Mesenchymal stem cell (in vitro differentiated cells and primary cell): Measurements from ENCODE around the gene PDXDC1.
A peak's percentile ranks its signal among the peaks of the same experiment; 100 is the strongest.
"Not testable (repeated sequence)": the region's sequence is repeated elsewhere in the genome, so short reads cannot be mapped to it uniquely, and the experiment has no call there.

Experiments used
- DNase-seq: peaks from one replicate; pipeline ENCODE4 v3.0.0-alpha.2; 2013
- H2AFZ ChIP-seq: one replicate; pipeline ENCODE4 v1.6.1; 2013; ENCODE audit warnings: low read depth, mild to moderate bottlenecking, control low read depth, inconsistent platforms, low read length, moderate library complexity
- H2AK5ac ChIP-seq: 2 replicates; pipeline ENCODE4 v1.6.1; 2013; ENCODE audit warnings: low read length, moderate library complexity, mild to moderate bottlenecking, inconsistent platforms; ENCODE audit not compliant: severe bottlenecking
- H2BK120ac ChIP-seq: one replicate; pipeline ENCODE4 v1.6.1; 2013; ENCODE audit warnings: low read depth, mild to moderate bottlenecking, inconsistent platforms, low read length, moderate library complexity
- H2BK12ac ChIP-seq, 2 experiments: one replicate each; pipeline ENCODE4 v1.6.1; 2013; ENCODE audit warnings: inconsistent platforms in 2 of 2, low read length in 2 of 2, mild to moderate bottlenecking in 2 of 2, moderate library complexity in 2 of 2, control low read depth in 1 of 2
- H2BK15ac ChIP-seq: one replicate; pipeline ENCODE4 v1.6.1; 2013; ENCODE audit warnings: mild to moderate bottlenecking, low read depth, inconsistent platforms; ENCODE audit not compliant: poor library complexity, severe bottlenecking
- H2BK5ac ChIP-seq: 2 replicates; pipeline ENCODE4 v1.6.1; 2013; ENCODE audit warnings: low read depth, mild to moderate bottlenecking, low read length, control low read depth, inconsistent platforms; ENCODE audit not compliant: poor library complexity, severe bottlenecking
- H3K14ac ChIP-seq, 2 experiments: one replicate each; pipeline ENCODE4 v1.6.1; 2013; ENCODE audit warnings: inconsistent platforms in 2 of 2, low read length in 2 of 2, control low read depth in 1 of 2, mild to moderate bottlenecking in 1 of 2, moderate library complexity in 1 of 2
- H3K18ac ChIP-seq, 2 experiments: one replicate each; pipeline ENCODE4 v1.6.1; 2013; ENCODE audit warnings: inconsistent platforms in 2 of 2, low read length in 2 of 2, control low read depth in 1 of 2, low read depth in 1 of 2, mild to moderate bottlenecking in 1 of 2
- H3K23ac ChIP-seq, 2 experiments: one replicate each; pipeline ENCODE4 v1.6.1; 2013; ENCODE audit warnings: inconsistent platforms in 2 of 2, low read length in 2 of 2, mild to moderate bottlenecking in 2 of 2, moderate library complexity in 2 of 2, control low read depth in 1 of 2
- H3K27ac ChIP-seq: 2 replicates; pipeline ENCODE4 v1.5.1; 2013; ENCODE audit warnings: mild to moderate bottlenecking, moderate library complexity, low read length, control low read depth, inconsistent platforms; ENCODE audit not compliant: poor library complexity, severe bottlenecking
- H3K27me3 ChIP-seq, 2 experiments: 2 replicates each; pipeline versions ENCODE4 v1.6.1 to v1.7.0; 2013; ENCODE audit warnings: low read length in 2 of 2, mild to moderate bottlenecking in 2 of 2, moderate library complexity in 2 of 2, control low read depth in 1 of 2, inconsistent platforms in 1 of 2; ENCODE audit not compliant: control insufficient read depth in 1 of 2, insufficient read depth in 1 of 2
- H3K36me3 ChIP-seq, 2 experiments: 2 replicates each; pipeline versions ENCODE4 v1.6.1 to v1.7.0; 2013; ENCODE audit warnings: low read length in 2 of 2, control low read depth in 1 of 2, inconsistent platforms in 1 of 2, low read depth in 1 of 2, mild to moderate bottlenecking in 1 of 2; ENCODE audit not compliant: insufficient read depth in 2 of 2, control insufficient read depth in 1 of 2
- H3K4ac ChIP-seq, 2 experiments: one replicate each; pipeline ENCODE4 v1.6.1; 2013; ENCODE audit warnings: inconsistent platforms in 2 of 2, low read length in 2 of 2, mild to moderate bottlenecking in 2 of 2, moderate library complexity in 2 of 2, control low read depth in 1 of 2, low read depth in 1 of 2
- H3K4me1 ChIP-seq: 2 replicates; pipeline ENCODE4 v1.6.1; 2013; ENCODE audit warnings: low read depth, low read length, control low read depth; ENCODE audit not compliant: control insufficient read depth, insufficient read depth
- H3K4me2 ChIP-seq: 2 replicates; pipeline ENCODE4 v1.6.1; 2013; ENCODE audit warnings: low read length, mild to moderate bottlenecking, inconsistent platforms; ENCODE audit not compliant: poor library complexity, severe bottlenecking
- H3K4me3 ChIP-seq, 2 experiments: 2 replicates each; pipeline versions ENCODE4 v1.5.1 to v1.7.0; 2013; ENCODE audit warnings: low read length in 2 of 2, mild to moderate bottlenecking in 2 of 2, control low read depth in 1 of 2, low read depth in 1 of 2; ENCODE audit not compliant: insufficient read depth in 1 of 2
- H3K79me1 ChIP-seq: replicated peaks from 2 replicates; pipeline ENCODE4 v1.6.1; 2013; ENCODE audit warnings: mild to moderate bottlenecking, control low read depth, low read length, inconsistent platforms; ENCODE audit not compliant: poor library complexity, severe bottlenecking
- H3K9ac ChIP-seq: 2 replicates; pipeline ENCODE4 v1.7.0; 2013; ENCODE audit warnings: mild to moderate bottlenecking, low read length, moderate library complexity
- H3K9me3 ChIP-seq: 2 replicates; pipeline ENCODE4 v1.7.0; 2013; ENCODE audit warnings: mild to moderate bottlenecking, low read length; ENCODE audit not compliant: control insufficient read depth
- H4K8ac ChIP-seq: one replicate; pipeline ENCODE4 v1.6.1; 2013; ENCODE audit warnings: inconsistent platforms, mild to moderate bottlenecking, low read length, moderate library complexity
- H4K91ac ChIP-seq: one replicate; pipeline ENCODE4 v1.6.1; 2013; ENCODE audit warnings: mild to moderate bottlenecking, low read length, inconsistent platforms
- WGBS: methylation state at CpG from one replicate; pipeline ENCODE4 v1.1.7; 2013; ENCODE audit warnings: mixed read lengths; 5-methylcytosine and 5-hydroxymethylcytosine counted together

The PDXDC1 gene

DNA sequence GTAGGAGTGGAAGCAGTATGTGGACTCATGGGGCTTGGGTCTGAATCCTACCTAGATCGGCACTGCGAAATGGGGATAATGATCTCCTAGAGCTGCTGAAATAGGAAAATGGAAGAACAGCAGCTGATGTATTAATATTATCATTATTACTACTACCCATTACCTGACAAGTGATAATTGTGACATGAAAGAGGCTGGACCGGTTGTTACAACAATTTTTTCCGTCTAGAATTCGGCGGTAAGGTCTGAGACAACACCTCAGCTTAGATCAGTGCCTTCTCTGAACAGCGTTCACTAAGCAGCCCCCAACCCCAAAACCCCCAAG lies 533 bp upstream of the PDXDC1 start:
- not testable (repeated sequence) for H3K4me1 ChIP-seq

DNA sequence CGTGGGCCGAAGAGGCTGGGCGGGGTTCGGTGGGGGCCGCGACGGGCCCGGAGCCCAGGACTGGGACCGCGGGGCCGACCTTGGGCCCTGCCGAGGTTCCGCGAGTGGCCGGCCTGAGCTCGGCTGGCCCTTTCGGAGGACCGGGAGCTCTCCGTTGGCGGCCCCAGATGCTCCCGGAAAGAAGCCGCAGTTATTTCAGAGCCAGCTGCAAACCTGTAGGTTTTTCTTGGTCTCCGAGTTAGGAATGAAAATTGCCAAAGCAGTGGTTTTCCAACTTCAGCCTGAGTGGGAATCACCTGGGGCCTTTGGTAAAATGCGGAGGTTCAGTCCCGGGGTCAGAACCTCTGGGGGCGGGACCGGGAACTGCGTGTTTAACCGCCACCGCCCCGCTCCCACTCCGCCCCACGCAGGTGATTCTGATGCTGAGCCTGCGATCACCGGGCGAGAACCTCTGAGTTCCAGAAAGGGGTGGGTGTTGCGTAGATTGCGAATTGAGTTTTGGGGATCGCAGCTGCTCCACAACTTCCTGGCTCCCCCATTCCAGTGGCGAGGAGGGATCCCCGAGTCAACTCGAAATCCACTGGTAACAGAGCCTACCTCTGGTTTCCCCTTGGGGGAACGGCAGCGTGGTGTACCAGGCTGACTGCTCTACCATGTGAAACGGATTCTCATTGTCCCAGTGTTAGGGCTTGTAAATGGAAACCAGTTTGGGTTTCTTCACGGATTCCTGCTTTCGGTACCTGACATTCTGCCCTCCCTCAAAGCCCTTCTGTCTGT lies 780 bp downstream of the PDXDC1 start:
- DNase-seq = peak; percentile 42
- not testable (repeated sequence) for H3K4me1 ChIP-seq, H3K36me3 ChIP-seq, H3K79me1 ChIP-seq, H3K23ac ChIP-seq, H4K8ac ChIP-seq, H2AK5ac ChIP-seq, H2BK12ac ChIP-seq, H3K27me3 ChIP-seq, H2AFZ ChIP-seq, H2BK5ac ChIP-seq, H3K27ac ChIP-seq, H3K9me3 ChIP-seq, H4K91ac ChIP-seq
- peak overlapping the region; percentile 96 for H2BK15ac ChIP-seq
- H3K4me2 ChIP-seq = peak overlapping the region; percentile 63
- peak overlapping the region; percentile 98 to 99 for H3K18ac ChIP-seq
- H3K14ac ChIP-seq = peak overlapping the region in 1 of 2 experiments; percentile 100
- H3K9ac ChIP-seq = peak overlapping the region; percentile 94
- peak overlapping the region in 1 of 2 experiments; percentile 99 for H3K4ac ChIP-seq
- peak overlapping the region; percentile 89 to 98 for H3K4me3 ChIP-seq
- WGBS = 6% methylated on average over 22 of the region's 47 CpGs
- peak overlapping the region; percentile 75 for H2BK120ac ChIP-seq

More for the DNA sequence above, 533 bp upstream of the PDXDC1 start:
- H3K23ac ChIP-seq, H2AFZ ChIP-seq, H3K36me3 ChIP-seq, H2AK5ac ChIP-seq, H4K91ac ChIP-seq, H3K27me3 ChIP-seq, H2BK12ac ChIP-seq, H2BK15ac ChIP-seq, H2BK120ac ChIP-seq, H4K8ac ChIP-seq, H3K9me3 ChIP-seq, H3K27ac ChIP-seq, H3K14ac ChIP-seq, H2BK5ac ChIP-seq, H3K4ac ChIP-seq, H3K79me1 ChIP-seq, H3K18ac ChIP-seq: not testable (repeated sequence)
- 0% methylated on average over 5 of the region's 7 CpGs for WGBS
- Histone ChIP-seq H3K4me2 (peak overlapping the region; percentile 54), H3K4me3 (peak overlapping the region in 1 of 2 experiments; percentile 89), H3K9ac (peak overlapping the region; percentile 94)
- peak; percentile 65 for DNase-seq

DNA sequence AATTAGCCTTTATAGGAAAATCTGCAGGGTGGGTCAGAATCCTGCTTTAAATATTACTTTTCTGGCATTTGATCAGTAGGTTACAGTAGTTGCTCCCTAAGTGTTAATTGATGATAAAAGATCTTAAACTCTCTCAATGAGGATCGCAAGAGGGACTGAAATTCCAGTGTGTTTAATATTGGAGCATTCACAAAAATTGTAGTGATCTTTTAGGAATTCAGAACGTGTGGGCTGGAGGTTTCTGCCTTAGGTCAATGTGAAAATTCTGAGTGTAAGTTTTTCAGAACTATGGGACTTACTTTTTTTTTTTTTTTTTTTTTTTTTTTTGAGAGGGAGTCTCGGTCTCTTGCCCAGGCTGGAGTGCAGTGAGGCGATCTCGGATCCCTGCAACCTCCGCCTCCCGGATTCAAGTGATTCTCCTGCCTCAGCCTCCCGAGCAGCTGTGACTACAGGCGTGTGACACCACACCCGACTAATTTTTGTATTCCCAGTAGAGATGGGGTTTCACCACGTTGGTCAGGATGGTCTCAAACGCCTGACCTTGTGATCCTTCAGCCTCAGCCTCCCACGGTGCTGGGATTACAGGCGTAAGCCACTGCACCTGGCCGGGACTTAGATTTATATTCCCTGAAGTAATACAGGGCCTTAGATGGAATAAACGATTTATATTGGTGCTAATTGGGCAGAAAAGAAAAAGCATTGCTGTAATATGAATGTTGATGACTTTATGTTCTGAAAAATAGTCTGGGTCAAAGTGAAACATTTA lies 2.3 kb downstream of the PDXDC1 start:
- H2BK120ac ChIP-seq, H3K14ac ChIP-seq: not testable (repeated sequence)
- 91% methylated on average over 14 of the region's 16 CpGs for WGBS

DNA sequence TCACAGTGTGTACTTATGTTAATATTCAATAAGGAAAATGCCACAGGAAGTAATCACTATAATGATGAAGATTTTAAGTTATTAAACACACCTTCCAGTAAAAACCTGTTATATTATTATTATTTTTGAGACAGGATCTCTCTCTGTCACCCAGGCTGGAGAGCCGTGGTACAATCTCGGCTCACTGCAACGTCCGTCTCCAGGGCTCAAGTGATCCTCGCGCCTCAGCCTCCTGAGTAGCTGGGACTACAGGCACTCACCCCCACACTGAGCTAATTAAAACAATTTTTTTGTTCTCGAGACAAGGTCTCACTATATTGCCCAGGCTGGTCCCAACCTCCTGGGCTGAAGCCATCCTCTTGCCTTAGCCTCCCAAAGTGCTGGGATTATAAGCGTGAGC lies 3.5 kb downstream of the PDXDC1 start:
- not testable (repeated sequence) for H3K4me3 ChIP-seq, H2BK5ac ChIP-seq, DNase-seq, H3K18ac ChIP-seq, H2AFZ ChIP-seq, H3K27me3 ChIP-seq, H2BK15ac ChIP-seq, H3K23ac ChIP-seq, H3K4me1 ChIP-seq, H3K9ac ChIP-seq, H3K9me3 ChIP-seq, H4K8ac ChIP-seq, H2AK5ac ChIP-seq, H3K14ac ChIP-seq, H3K27ac ChIP-seq, H3K36me3 ChIP-seq, H3K4me2 ChIP-seq, H2BK120ac ChIP-seq, H4K91ac ChIP-seq, H2BK12ac ChIP-seq, H3K4ac ChIP-seq, H3K79me1 ChIP-seq
- 97% methylated on average over 7 of the region's 8 CpGs for WGBS

More for the DNA sequence above, 2.3 kb downstream of the PDXDC1 start:
- not testable (repeated sequence) for H2BK5ac ChIP-seq, H3K4me2 ChIP-seq, H3K79me1 ChIP-seq, H4K8ac ChIP-seq, H3K27ac ChIP-seq, H2AK5ac ChIP-seq, H2BK12ac ChIP-seq, H3K4ac ChIP-seq, H2BK15ac ChIP-seq, H2AFZ ChIP-seq, H3K27me3 ChIP-seq, H3K4me1 ChIP-seq, H3K23ac ChIP-seq, H3K18ac ChIP-seq, H3K9me3 ChIP-seq, H4K91ac ChIP-seq, H3K36me3 ChIP-seq, DNase-seq
- Histone ChIP-seq H3K9ac (peak overlapping the region; percentile 94), H3K4me3 (peak overlapping the region in 1 of 2 experiments; percentile 33)
